HEK293T (cell line): Measurements from ENCODE around the gene LANCL1.

Experiments used
- BHLHE40 ChIP-seq: fragments of 450-650 bp; IDR thresholded peaks from 2 replicates; pipeline ENCODE4 v1.6.1; 2016; ENCODE audit warnings: mild to moderate bottlenecking, moderate library complexity, borderline replicate concordance
- CTBP1 ChIP-seq: fragments of 450-650 bp; IDR thresholded peaks from 2 replicates; pipeline ENCODE4 v1.6.1; 2016; ENCODE audit warnings: borderline replicate concordance
- HDGF ChIP-seq: fragments of 450-650 bp; IDR thresholded peaks from 2 replicates; pipeline ENCODE4 v1.6.1; 2017; ENCODE audit warnings: antibody characterized with exemption, borderline replicate concordance
- LEF1 ChIP-seq: fragments of 450-650 bp; IDR thresholded peaks from 2 replicates; pipeline ENCODE4 v1.6.1; 2017; ENCODE audit warnings: mild to moderate bottlenecking, borderline replicate concordance
- SP1 ChIP-seq: fragments of 450-650 bp; IDR thresholded peaks from 2 replicates; pipeline ENCODE4 v1.6.1; 2017
- ZNF384 ChIP-seq: fragments of 450-650 bp; IDR thresholded peaks from 2 replicates; pipeline ENCODE4 v1.6.1; 2016

DNA sequence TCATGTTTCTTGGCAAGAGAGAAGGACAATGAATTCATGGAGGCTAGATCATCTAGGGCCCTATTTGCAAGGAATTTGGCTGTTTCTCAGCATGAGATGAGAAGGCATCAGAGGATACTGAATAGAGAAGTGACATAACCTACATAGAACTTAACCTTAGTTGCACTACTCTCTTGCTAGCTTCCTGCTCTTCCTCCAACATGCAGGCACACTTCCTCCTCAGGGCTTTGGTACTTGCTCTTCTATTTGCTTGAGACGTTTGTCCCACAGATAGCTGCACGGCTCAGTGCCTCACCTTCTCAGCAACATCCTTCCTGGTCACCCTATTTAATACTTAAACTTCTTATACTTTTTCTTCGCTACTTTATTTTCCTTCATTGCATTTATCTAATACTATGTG, 20.0 kb upstream of the LANCL1 start:
- TF ChIP-seq ZNF384: no peak
- no peak for TF ChIP-seq CTBP1
- no peak for TF ChIP-seq SP1
- TF ChIP-seq BHLHE40: no peak
- TF ChIP-seq LEF1: no peak
- TF ChIP-seq HDGF: no peak
